GM21825 (cell line): ENCODE results near the gene POLR2J.
"Not testable (repeated sequence)": the region's sequence is repeated elsewhere in the genome, so short reads cannot be mapped to it uniquely, and the experiment has no call there.

Experiments used
- ATAC-seq: cut with Tn5 transposase; IDR thresholded peaks from one replicate; pipeline ENCODE4 v1.9.1; 2021; ENCODE audit warnings: mild to moderate bottlenecking, moderate library complexity; ENCODE audit not compliant: unreplicated experiment

POLR2J gene

DNA sequence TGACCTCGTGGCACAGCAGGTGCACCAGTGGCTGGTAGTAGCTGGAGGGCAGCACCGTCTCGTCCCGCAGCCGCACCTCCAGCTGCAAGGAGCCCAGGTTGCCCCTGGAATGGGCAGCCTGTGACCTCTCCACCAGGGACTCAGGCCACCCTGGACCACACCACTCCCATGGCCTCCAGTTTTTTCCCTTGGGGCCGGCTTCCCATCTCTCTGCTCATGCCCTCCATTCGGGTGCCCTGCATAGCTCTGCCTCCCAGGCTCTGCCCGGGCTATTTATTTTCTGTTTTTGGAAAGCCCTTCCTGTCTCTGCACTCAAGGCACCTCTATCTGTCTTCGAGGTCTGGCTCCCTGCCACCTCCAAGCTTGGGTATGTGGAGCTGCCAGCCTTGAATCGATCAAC lies 18.1 kb upstream of the POLR2J start:
- not testable (repeated sequence) for ATAC-seq

DNA sequence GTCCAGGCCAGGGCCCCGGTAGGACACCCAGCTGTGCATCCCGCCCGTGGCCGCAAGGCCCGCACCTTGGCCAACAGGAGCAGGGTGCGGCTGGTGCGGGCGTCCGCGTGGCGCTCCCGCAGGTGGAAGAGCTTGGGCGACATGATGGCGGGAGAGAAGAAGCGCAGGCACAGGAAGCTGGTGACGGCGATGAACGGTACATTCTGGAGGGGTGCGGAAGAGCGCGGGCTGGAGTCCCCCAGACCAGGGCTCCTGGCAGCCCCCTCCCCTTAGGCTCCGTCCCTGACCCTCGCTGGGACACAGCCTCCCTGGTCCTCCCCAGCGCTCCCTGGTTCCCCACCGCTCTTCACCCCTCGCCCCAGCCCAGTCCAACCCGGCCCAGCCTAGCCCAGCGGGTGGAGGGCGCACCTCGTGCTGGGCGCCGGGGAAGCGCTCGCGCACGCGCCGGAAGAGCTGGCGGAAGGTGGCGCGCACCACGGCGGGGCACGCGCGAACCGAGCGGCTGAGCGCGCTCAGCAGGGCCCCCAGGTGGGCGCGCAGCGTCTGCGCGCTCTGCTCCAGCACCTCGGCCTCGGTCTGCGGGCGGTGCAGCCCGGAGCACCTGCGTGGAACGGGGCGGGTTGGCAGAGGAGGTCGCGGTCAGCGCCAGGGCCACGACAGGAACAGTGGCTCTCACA lies 15.9 kb upstream of the POLR2J start:
- ATAC-seq: peak; percentile 65

DNA sequence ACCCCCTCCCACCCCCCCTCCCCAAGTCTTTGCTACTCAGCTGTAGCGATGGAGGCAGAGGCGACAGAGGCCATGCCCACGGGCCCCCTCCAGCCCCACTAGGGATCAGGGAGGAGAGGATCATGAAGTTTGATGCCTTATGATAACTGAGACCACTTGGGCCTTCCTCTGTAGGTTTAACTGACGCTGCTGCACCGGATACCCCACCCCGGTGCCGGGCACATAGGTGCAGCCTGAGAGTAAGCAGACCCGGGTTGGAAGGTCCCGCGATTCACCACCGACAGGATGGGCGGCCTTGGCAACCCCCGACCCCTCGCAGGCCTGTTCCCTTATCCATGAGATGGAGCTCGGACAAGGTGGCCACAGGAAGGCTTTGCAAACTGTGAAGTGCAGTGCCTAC lies 15.3 kb upstream of the POLR2J start:
- peak; percentile 0 for ATAC-seq

DNA sequence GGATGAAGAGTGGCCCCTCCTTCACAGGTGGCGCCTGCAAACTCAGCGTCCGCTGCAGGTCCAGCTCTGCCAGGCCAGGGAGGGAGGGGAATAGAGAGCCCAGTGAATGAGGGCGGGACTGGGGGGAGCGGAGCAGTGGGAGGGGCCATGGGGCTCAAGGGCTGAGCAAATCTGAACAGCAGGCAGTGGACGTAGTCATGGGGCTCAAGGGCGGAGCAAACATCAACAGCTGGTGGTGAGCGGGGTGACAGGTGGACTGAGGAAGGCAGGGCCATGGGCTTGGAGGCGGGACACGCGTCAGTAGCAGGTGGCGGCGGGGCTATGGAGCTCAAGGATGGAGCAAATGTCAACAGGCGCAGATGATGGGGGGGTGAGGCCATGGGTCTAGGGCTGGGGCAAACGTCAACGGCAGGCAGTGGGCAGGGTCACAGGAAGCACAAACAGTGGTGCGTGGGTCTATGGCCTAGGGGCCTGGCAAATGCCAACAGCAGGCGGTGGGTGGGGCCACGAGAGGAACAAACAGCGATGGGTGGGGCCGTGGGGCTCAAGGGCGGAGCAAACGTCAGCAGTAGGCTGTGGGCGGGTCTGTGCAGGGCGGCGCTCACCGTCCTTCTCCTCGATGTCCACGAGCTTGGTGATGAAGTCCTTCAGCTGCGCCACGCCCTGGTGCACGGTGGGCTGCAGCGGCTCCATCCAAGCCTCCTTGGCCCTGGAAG lies 14.7 kb upstream of the POLR2J start:
- peak; percentile 30 for ATAC-seq

DNA sequence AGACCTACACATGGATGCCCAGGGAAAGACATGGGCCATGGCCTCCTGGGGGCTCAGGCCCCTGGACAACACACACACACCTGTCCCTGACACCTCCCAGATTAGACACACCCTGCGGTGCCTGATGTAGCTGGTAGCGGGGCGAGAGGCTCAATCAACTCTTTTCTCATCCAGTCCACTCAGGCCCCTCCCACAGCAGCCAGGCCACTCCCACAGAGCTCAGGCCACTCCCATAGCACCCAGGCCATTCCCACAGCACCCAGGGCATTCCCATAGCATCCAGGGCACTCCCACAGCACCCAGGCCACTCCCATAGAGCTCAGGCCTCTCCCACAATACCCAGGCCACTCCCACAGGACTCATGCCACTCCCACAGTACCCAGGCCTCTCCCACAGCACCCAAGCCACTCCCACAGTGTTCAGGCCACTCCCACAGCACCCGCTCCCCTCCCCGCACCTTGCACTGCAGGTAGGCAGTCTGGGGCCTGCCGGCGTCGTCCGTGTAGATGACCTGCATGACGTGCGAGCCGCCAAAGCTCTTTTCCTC lies 11.9 kb upstream of the POLR2J start:
- ATAC-seq: peak; percentile 50

DNA sequence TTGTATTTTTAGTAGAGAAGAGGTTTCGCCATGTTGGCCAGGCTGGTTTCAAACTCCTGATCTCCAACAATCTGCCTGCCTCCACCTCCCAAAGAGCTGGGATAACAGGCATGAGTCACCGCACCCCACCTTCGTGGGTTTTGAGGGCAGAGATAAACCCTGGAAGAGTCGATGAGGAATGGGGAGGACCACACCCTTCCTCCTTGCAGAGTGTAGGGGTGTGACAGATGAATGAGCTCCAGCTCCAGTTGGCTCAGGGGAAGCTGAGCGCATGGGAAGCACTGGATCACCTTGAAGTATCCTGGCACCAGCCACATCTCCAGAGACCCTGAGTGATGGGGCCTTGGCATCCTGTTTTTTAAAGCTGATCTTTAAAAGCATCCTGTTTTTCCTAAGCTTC lies 5.6 kb upstream of the POLR2J start:
- ATAC-seq: not testable (repeated sequence)

DNA sequence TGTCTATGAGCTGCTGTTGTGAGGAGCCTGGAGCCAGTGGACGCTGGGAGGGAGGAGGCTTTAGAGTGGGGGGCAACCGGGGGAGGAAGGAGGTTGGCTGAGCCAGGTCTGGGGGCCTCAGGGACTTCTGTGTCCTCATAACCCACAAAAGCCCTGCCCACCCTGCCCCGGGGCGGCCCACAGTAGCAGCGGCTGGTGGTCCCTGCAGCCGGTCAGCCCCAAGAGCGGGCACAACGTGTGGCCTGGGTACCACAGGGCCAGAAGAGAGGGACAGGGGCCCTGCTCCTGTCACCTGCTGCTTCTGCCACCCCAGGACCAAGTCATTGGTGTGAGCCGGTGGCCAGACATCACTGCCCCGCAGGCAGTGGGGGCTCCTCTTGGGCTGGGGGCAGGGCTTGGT lies 3.2 kb upstream of the POLR2J start:
- ATAC-seq: not testable (repeated sequence)

DNA sequence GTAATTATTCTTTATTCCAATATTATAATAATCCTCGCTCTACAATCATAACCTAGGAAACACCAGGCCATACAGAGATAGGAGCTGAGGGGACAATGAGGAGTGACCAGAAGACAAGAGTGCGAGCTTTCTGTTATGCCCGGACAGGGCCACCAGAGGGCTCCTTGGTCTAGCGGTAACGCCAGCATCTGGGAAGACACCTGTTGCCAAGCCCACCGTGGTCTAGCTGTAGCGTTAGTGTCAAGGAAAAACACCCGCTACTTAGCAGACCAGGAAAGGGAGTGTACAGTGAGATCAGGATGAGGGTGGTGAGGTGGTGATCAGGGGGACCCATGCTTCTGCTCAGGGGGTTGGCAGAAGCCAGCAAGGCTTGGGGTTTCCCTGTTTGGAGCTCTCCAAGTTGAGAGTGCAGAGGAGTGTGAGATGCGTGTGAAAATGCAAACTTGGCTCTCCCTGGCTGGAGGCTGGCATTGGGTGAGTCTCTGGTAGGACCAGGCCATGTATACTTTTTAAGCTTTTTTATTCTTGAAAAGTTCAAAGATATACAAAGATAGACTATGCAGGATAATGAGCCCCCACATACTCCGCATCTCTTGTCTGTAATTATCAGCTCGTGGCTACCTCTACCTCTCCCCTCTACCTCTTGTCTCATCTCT lies 1.4 kb upstream of the POLR2J start:
- not testable (repeated sequence) for ATAC-seq

DNA sequence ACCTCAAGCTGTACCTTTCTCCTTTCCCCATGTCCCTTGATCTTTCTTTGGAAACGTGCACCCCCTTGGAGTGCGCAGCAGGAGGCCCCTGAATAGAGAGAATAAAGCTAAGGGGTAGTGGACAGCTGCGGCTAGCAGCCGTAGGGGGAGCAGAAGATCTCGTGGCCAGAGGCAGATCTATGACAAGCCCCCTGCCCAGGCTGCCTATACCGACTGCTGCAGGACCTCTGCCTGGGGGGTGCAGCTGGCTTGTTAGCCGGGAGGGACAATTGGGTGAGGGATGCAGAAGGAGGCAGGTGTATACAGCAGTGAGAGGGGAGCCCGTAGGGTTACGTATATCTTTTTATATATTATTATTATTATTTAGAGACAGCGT lies 475 bp upstream of the POLR2J start:
- ATAC-seq: peak; percentile 33

DNA sequence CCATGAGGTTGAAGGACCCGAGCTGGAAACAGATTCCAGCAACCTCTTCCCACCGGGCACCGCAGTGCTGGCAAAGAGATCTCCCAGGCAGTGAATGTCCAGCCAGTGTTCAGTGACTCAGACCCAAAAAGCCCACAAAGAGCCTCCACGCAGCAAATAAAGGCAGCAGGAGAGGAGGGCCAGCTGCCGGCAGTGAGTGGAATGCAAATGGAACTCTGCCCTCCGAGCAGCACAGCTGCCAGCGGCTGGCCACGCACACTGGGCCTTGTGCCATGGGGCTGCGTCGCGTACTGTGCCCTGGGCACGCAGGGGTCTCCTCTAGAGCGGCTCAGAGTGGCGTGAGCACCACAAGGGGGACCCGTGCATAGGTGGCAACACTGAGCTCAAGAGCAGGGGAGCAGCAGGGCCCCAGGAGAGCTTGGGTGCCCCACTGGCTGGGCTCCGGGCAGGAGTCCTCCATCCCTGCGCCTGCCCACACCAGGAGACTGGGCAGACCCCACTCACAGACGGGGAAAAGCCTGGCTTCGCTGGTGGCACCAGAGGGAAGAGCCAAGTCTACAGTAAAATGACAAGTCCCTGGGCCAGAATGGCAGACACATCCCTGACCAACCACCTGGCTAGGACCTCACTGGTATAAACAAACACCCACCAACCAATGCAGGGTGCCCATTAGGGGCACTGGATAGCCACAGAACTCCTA lies 3.8 kb downstream of the POLR2J start:
- ATAC-seq: not testable (repeated sequence)

DNA sequence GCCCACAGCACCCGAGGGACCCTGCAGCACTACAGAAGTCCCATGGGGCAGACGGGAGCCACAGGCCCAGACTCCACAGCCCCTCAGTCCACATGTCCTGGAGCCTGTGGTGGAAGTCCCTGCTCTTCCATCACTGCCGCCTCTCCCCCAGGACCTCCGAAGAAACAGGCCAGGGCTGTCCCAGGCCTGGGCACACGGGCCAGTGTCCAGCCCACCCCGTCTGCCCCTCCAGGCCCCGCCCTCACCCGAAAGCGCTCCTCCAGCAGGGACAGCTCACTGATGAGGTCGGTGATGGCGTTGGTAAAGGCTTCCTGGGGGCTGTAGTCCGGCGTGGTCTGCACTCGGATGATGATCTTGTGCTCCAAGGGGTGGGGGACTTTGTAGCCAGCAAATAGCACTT lies 4.6 kb downstream of the POLR2J start:
- ATAC-seq: not testable (repeated sequence)

DNA sequence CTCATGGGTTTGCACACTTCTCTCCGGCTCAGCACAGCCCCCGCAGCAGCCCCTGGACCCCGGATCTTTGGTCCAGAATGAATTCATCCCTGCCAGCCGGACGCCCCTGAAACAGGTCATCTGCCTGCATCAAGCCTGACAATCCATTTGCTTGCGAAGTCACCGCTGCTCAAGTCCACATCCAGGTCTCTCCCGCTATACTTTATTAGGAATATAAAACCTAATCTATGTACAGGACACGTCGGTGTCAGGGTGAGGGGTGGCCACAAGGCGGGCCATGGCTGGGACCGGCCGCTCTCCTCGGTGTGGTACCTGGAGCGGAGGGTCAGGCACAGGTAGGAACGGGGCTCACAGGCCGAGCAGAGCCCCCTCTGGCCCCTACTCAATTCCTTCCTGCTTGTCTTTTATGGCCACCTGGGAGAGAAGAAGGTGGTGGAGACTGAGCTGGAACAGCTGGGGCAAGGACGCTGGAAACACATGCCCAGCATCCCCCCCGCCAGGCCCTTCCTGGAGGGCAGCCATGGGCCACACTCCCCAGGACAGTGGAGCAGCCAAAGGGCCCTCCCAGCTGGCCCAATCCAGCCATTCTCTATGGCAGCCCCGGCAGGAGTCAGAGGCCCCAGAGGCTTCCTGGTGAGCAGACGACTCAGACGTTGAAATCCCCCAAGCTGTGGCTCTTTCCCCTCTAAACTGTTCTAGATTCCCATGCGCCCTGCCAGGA lies 5.3 kb downstream of the POLR2J start:
- ATAC-seq: no peak

DNA sequence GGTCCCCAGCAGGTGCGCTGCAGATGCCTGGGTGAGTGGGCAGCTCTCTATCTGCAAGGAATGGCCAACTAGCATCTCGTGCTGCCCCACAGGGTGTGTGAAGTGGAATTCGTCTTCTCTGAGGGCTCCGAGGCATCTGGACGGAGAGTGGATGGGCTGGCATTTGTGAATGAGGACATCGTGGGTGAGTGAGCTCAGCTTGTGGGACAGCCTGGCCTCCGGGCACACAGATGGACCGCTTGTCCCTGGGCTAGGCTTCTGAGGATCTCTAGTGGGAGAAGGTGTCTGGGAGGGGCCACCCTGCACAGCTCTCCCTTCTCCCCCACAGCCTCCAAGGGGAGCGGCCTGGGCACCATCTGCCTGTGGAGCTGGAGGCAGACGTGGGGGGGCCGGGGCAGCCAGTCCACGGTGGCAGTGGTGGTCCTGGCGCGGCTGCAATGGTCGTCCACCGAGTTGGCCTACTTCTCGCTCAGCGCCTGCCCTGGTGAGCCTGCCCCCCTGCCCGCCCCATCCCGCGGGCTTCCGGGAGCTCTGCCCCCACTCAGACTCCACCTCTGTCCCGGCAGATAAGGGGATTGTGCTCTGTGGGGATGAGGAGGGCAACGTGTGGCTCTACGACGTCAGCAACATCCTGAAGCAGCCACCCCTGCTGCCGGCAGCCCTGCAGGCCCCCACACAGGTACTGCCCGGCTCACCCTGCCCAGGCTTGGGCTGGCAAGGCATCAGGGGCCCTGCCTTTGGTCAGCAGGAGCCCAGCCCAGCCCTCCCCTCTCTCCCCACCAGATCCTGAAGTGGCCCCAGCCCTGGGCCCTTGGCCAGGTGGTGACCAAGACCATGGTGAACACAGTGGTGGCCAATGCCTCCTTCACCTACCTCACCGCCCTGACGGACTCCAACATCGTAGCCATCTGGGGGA lies 6.3 kb downstream of the POLR2J start:
- no peak for ATAC-seq

DNA sequence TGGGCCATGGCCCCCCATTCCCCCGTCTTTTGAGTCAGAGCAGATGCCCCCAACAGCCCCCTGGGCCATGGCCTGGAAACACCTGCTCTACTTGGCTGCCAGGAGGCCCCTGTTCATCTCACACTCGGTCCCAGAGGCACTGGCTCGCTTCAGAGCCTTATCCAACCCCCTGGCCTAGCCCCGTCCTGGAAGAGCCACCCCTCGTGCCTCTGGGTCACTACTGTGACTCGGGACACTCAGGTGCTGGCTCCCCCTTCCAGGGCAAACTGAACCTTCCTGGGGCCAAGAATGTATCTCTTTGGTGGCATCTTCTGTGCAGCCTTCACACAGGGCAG lies 7.0 kb downstream of the POLR2J start:
- no peak for ATAC-seq

DNA sequence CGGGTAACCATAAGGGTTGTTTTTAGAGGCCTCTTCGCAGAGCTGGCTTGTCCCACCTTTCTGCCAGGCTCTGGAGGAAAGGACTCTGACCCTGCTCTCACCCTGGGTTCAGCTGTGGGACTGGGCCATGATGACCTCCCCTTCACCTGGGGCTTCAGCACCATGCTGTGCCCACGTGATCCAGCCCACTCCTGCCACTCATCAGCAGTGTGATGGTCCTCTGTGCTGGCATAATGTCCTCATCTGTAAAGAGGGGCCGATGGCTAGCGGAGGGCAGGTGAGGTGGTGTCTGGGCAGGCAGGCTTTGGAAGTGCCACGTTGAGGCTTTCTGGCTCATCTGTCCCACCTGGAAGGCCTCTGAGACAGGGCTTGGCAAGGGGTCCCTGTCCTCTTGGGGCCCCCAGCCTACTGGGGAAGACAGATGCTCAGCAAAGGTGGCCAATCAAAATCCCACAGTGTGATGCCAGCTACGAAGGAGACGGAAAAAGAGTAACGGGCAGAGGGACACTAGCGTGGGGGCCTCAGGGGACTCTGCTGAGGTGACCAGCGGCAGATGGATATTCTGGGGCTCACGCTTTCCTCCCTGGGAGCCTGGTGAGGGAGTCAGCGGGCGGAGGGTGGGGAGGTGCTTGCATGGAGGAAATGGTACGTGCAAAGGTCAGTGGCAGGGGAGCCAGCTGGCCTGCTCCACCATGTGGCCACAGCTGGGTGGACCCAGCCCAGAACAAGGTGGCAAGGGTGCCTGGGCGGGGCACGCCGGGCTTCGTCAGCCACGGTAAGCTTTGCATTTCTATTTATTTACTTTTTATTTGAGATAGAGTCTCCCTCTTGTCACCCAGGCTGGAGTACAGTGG lies 8.5 kb downstream of the POLR2J start:
- no peak for ATAC-seq

DNA sequence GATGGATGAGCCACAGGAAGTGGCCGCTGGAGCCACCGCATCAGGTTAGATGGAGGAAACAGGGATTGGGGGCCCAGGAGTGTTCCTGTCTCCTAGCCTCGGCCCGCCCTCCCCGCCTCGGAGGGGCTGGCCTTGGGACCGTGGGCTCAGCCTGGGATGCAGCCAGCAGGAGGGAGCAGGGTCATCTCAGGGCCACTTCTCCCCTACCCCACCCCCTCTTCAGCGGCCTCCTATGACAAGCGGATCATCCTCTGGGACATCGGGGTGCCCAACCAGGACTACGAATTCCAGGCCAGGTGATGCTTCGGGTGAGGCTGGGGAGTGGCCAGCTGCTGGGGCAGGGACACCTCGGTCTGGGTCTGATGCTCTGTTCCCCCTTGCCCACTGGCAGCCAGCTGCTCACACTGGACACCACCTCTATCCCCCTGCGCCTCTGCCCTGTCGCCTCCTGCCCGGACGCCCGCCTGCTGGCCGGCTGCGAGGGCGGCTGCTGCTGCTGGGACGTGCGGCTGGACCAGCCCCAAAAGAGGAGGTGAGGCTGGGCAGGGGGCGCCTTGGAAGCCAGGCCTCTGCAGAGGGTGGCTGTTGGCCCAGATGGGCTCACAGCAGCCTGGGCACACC lies 9.3 kb downstream of the POLR2J start:
- ATAC-seq: no peak

DNA sequence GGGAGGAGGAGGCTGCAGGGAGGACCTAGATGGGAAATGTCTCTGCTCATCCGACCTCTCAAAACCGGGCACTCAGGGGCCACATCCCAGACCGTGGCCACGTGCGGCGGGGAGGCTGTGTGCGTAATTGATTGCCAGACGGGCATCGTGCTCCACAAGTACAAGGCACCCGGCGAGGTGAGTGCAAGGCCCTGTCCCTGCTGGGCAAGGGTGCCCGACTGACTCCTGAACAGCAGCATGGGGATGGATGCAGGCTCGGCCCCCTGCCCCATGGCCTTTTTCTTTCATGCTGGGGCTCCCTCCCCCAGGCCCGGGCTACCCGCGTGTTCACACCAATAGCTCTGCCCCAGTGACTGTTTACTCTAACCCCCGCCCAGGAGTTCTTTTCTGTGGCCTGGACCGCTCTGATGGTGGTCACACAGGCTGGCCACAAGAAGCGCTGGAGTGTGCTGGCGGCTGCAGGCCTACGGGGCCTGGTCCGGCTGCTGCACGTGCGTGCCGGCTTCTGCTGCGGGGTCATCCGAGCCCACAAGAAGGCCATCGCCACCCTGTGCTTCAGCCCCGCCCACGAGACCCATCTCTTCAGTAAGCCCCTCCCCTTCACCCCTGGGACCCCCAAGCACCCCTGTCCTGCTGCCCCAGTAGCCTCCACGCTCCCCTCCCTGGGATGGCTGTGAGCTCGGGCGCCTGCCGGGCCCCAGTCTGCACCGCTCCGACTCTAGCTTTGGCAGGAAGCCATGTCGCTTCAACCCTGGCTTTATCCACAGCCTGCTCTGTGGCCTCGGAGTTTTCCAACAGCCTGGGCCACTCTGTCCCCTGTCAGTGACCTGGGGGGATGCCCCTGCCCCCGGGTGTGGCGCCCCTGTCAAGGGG lies 10.0 kb downstream of the POLR2J start:
- ATAC-seq: no peak
